Tibial artery (tissue), 4 donors: ENCODE results near the gene SLC7A1.

Experiments used
- DNase-seq, 2 donors: peaks; one replicate each; pipeline ENCODE4 v3.0.0-alpha.2; 2019
- H3K27ac ChIP-seq, 2 donors: fragments of 200-600 bp; sonication (generic) in 1 of 2; 1 replicate in 1 of 2; 2 replicates in 1 of 2; pipeline ENCODE4 v1.5.1; 2018 to 2019; ENCODE audit warnings: mild to moderate bottlenecking in 1 of 2
- H3K27me3 ChIP-seq, 2 donors: fragments of 200-600 bp; sonication (generic) in 1 of 2; one replicate each; pipeline versions ENCODE4 v1.5.1 to v1.6.0; 2016 to 2019
- H3K36me3 ChIP-seq, 3 donors: fragments of 200-600 bp; sonication (generic) in 2 of 3; one replicate each; pipeline ENCODE4 v1.5.1; 2016 to 2019; ENCODE audit warnings: mild to moderate bottlenecking in 2 of 3
- H3K4me1 ChIP-seq, 4 donors: fragments of 200-600 bp; sonication (generic) in 2 of 4; 1 replicate in 3 of 4; 2 replicates in 1 of 4; pipeline ENCODE4 v1.5.1; 2016 to 2019
- H3K4me3 ChIP-seq, 2 donors: fragments of 200-600 bp; sonication (generic) in 1 of 2; 1 replicate in 1 of 2; 2 replicates in 1 of 2; pipeline ENCODE4 v1.5.1; 2018 to 2019; ENCODE audit warnings: mild to moderate bottlenecking in 2 of 2
- H3K9me3 ChIP-seq, 3 donors: fragments of 200-600 bp; sonication (generic) in 1 of 3; one replicate each; pipeline ENCODE4 v1.5.1; 2016 to 2019
- CTCF ChIP-seq, 2 experiments: fragments of 200-600 bp in 1 of 2; fragments of 450-650 bp in 1 of 2; IDR thresholded peaks; one replicate each; pipeline ENCODE4 v1.5.1; 2017 to 2019; ENCODE audit warnings: antibody characterized with exemption in 2 of 2, mild to moderate bottlenecking in 1 of 2, moderate library complexity in 1 of 2
- intact Hi-C: fragments of 100-400 bp; cut with DNase I; formaldehyde crosslinking; loops from one replicate; pipeline ENCODE4 v1.15.0; 2023; ENCODE audit warnings: low total_unique reads

The SLC7A1 gene

DNA sequence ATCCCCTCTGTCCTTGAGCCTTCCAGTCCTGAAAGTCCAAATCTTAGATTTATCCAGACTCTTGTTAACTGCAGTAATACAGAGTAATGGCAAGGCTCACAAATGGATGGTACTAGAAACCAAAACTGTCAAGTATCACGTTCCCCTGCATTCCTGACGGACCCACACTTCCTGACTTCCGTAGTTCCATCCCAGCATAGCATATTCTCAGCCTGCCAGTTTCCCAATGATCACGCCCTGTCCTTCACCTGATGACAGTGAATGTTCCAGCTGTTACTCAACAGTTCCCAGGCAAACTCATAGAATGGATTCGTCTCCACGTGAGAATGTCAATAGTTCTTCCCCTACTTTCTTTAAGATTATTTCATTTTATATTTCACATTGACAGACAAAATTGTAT lies 33.6 kb downstream of the SLC7A1 start:
- no peak for DNase-seq
- H3K36me3 ChIP-seq, result no peaks in the 10 kb centered on the region
- intact Hi-C loops, result no loop called here
- H3K27me3 ChIP-seq, result no peaks in the 10 kb centered on the region
- no peak for TF ChIP-seq CTCF (IDR thresholded peaks at IDR 0.05)
- H3K4me3 ChIP-seq, result no peak overlapping the region
- H3K9me3 ChIP-seq, result no peaks in the 10 kb centered on the region
- no peak overlapping the region for H3K27ac ChIP-seq
- peaks cover 0 to 27% (median 7%) of the 10 kb centered on the region in 4 donors for H3K4me1 ChIP-seq

GRCh38 chr13:29556742-29557141 lies 38.7 kb downstream of the SLC7A1 start:
- TF ChIP-seq CTCF (IDR thresholded peaks at IDR 0.05), result no peak

GRCh38 chr13:29551214-29551613 lies 44.3 kb downstream of the SLC7A1 start:
- Histone ChIP-seq H3K9me3 (no peaks in the 10 kb centered on the region), H3K36me3 (peaks cover 31 to 49% (median 38%) of the 10 kb centered on the region in 3 donors), H3K27me3 (no peaks in the 10 kb centered on the region), H3K4me3 (no peak overlapping the region), H3K27ac (no peak overlapping the region), H3K4me1 (peaks cover 0 to 6% (median 0%) of the 10 kb centered on the region in 4 donors)
- intact Hi-C loops, result no loop called here
- TF ChIP-seq CTCF (IDR thresholded peaks at IDR 0.05), result no peak
- DNase-seq, result no peak

More at GRCh38 chr13:29556742-29557141, 38.7 kb downstream of the SLC7A1 start:
- no peaks in the 10 kb centered on the region for H3K27me3 ChIP-seq
- H3K27ac ChIP-seq, result no peak overlapping the region
- intact Hi-C loops, result no loop called here
- no peaks in the 10 kb centered on the region for H3K4me1 ChIP-seq
- no peaks in the 10 kb centered on the region for H3K9me3 ChIP-seq
- peaks cover 15 to 18% (median 18%) of the 10 kb centered on the region in 3 donors for H3K36me3 ChIP-seq
- no peak overlapping the region for H3K4me3 ChIP-seq
- no peak for DNase-seq

GRCh38 chr13:29550430-29550988 lies 45.0 kb downstream of the SLC7A1 start:
- no peak for TF ChIP-seq CTCF (IDR thresholded peaks at IDR 0.05)
- Histone ChIP-seq H3K27me3 (no peaks in the 10 kb centered on the region), H3K36me3 (peaks cover 31 to 51% (median 38%) of the 10 kb centered on the region in 3 donors), H3K4me1 (peaks cover 0 to 6% (median 0%) of the 10 kb centered on the region in 4 donors), H3K27ac (no peak overlapping the region), H3K9me3 (no peaks in the 10 kb centered on the region), H3K4me3 (no peak overlapping the region)
- intact Hi-C loops, result no loop called here
- DNase-seq, result no peak

GRCh38 chr13:29548722-29549121 lies 46.8 kb downstream of the SLC7A1 start:
- peaks cover 0 to 6% (median 0%) of the 10 kb centered on the region in 4 donors for H3K4me1 ChIP-seq
- no peak overlapping the region for H3K4me3 ChIP-seq
- peaks cover 31 to 53% (median 37%) of the 10 kb centered on the region in 3 donors for H3K36me3 ChIP-seq
- H3K27me3 ChIP-seq, result no peaks in the 10 kb centered on the region
- no peak overlapping the region for H3K27ac ChIP-seq
- intact Hi-C loops, result no loop called here
- H3K9me3 ChIP-seq, result no peaks in the 10 kb centered on the region
- TF ChIP-seq CTCF (IDR thresholded peaks at IDR 0.05), result no peak
- DNase-seq, result no peak
